Hepatocyte (in vitro differentiated cells): ENCODE data around the gene RRAGC. TPM values are rescaled to one million over a fixed set of nuclear protein-coding genes. Genes with fewer than 3 reads are reported as not detected.

Experiments used
- DNase-seq: peaks from one replicate; pipeline ENCODE4 v3.0.0-alpha.2; 2016; ENCODE audit warnings: low spot score
- H2AFZ ChIP-seq: fragments of 200-600 bp; sonication (generic); 2 replicates; pipeline ENCODE4 v1.6.0; 2016; ENCODE audit warnings: antibody characterized with exemption, mild to moderate bottlenecking
- H3K27ac ChIP-seq: fragments of 200-600 bp; sonication (generic); 2 replicates; pipeline ENCODE4 v1.5.1; 2016; ENCODE audit warnings: mild to moderate bottlenecking
- H3K27me3 ChIP-seq: fragments of 200-600 bp; sonication (generic); 2 replicates; pipeline ENCODE4 v1.6.1; 2016
- H3K36me3 ChIP-seq: fragments of 200-600 bp; sonication (generic); replicated peaks from 2 replicates; pipeline ENCODE4 v1.5.1; 2016; ENCODE audit warnings: low read depth; ENCODE audit not compliant: insufficient read depth
- H3K4me1 ChIP-seq: fragments of 200-600 bp; sonication (generic); 2 replicates; pipeline ENCODE4 v1.5.1; 2016; ENCODE audit warnings: mild to moderate bottlenecking, moderate library complexity; ENCODE audit not compliant: insufficient read depth
- H3K4me2 ChIP-seq: fragments of 200-600 bp; sonication (generic); 2 replicates; pipeline ENCODE4 v1.6.0; 2016
- H3K4me3 ChIP-seq: fragments of 200-600 bp; sonication (generic); 2 replicates; pipeline ENCODE4 v1.5.1; 2016; ENCODE audit warnings: mild to moderate bottlenecking
- H3K79me2 ChIP-seq: fragments of 200-600 bp; sonication (generic); 2 replicates; pipeline ENCODE4 v1.6.0; 2017; ENCODE audit warnings: mild to moderate bottlenecking
- H3K9me2 ChIP-seq: fragments of 200-600 bp; sonication (generic); replicated peaks from 2 replicates; pipeline ENCODE4 v1.6.0; 2017; ENCODE audit warnings: mild to moderate bottlenecking; ENCODE audit not compliant: insufficient read depth
- H3K9me3 ChIP-seq: fragments of 200-600 bp; sonication (generic); 2 replicates; pipeline ENCODE4 v1.5.1; 2016; ENCODE audit warnings: low read depth, mild to moderate bottlenecking
- H4K20me1 ChIP-seq: fragments of 200-600 bp; sonication (generic); 2 replicates; pipeline ENCODE4 v1.6.0; 2016; ENCODE audit warnings: mild to moderate bottlenecking; ENCODE audit not compliant: insufficient read depth, poor library complexity, severe bottlenecking
- EZH2 ChIP-seq: fragments of 200-600 bp; sonication (generic); IDR thresholded peaks from 2 replicates; pipeline ENCODE4 v1.6.1; 2016; ENCODE audit warnings: antibody characterized with exemption, mild to moderate bottlenecking, borderline replicate concordance
- EZH2phosphoT487 ChIP-seq: fragments of 200-600 bp; sonication (generic); IDR thresholded peaks from one replicate; pipeline ENCODE4 v1.6.1; 2018; ENCODE audit warnings: antibody characterized with exemption, mild to moderate bottlenecking, low read depth, moderate library complexity; ENCODE audit not compliant: unreplicated experiment, severe bottlenecking
- WGBS: methylation state at CpG from one replicate; pipeline ENCODE4 v1.1.6; 2016; ENCODE audit warnings: low lambda C conversion rate; ENCODE audit errors: missing lambda C conversion rate; 5-methylcytosine and 5-hydroxymethylcytosine counted together
- polyA plus RNA-seq: library from polyadenylated mRNA; unstranded; fragments of >200 nt; fragmentation: Nextera tagmentation; extraction: Ambion mirVana; gene quantifications from 2 replicates; pipeline ENCODE4 v1.2.1, GENCODE V29; 2016
- total RNA-seq: library from RNA; depleted of rRNA; stranded (reverse); fragments of >200 nt; gene quantifications from 2 replicates; pipeline ENCODE4 v1.2.3, GENCODE V29; 2014
- TF ChIP-seq, protein P1 (sequence below): fragments of 200-600 bp; sonication (generic); IDR thresholded peaks from 2 replicates; pipeline ENCODE4 v1.5.1; 2016; ENCODE audit warnings: antibody characterized with exemption, mild to moderate bottlenecking; ENCODE audit not compliant: poor library complexity

RRAGC gene
- total and polyA plus RNA-seq, 2 experiments from 2014 or later = 21.7 to 36.6 TPM

DNA sequence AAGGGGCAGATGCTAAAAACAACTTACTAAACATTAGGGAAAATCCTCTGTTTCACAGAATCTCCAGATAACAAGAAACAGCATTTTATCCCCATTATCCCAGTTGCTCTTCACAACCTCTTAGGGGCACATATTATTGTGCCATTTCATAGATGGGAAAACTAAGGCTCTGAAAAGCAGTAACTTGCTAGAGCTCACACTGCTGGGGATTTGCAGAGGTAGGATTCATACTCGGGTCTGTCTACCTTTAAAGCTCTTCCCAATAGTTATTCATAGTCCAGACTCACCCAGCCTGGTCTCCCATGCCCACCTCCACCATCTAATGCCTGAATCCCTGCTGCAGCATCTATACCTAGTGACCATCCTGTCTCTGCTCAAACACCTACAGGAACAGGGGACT, 67.7 kb downstream of the RRAGC start:
- H3K27ac ChIP-seq = no peak overlapping the region
- WGBS = 67% methylated on average over 1 of the region's 1 CpG
- H3K79me2 ChIP-seq = no peaks in the 10 kb centered on the region
- TF ChIP-seq, protein P1, sequence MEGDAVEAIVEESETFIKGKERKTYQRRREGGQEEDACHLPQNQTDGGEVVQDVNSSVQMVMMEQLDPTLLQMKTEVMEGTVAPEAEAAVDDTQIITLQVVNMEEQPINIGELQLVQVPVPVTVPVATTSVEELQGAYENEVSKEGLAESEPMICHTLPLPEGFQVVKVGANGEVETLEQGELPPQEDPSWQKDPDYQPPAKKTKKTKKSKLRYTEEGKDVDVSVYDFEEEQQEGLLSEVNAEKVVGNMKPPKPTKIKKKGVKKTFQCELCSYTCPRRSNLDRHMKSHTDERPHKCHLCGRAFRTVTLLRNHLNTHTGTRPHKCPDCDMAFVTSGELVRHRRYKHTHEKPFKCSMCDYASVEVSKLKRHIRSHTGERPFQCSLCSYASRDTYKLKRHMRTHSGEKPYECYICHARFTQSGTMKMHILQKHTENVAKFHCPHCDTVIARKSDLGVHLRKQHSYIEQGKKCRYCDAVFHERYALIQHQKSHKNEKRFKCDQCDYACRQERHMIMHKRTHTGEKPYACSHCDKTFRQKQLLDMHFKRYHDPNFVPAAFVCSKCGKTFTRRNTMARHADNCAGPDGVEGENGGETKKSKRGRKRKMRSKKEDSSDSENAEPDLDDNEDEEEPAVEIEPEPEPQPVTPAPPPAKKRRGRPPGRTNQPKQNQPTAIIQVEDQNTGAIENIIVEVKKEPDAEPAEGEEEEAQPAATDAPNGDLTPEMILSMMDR = no peak
- TF ChIP-seq EZH2 (no peak), EZH2phosphoT487 (no peak)
- no peaks in the 10 kb centered on the region for H3K9me3 ChIP-seq
- no peaks in the 10 kb centered on the region for H3K9me2 ChIP-seq
- no peak overlapping the region for H3K4me2 ChIP-seq
- H3K36me3 ChIP-seq = no peaks in the 10 kb centered on the region
- peaks cover 11% of the 10 kb centered on the region for H3K27me3 ChIP-seq
- no peak overlapping the region for H2AFZ ChIP-seq
- no peak overlapping the region for H3K4me3 ChIP-seq
- no peaks in the 10 kb centered on the region for H3K4me1 ChIP-seq
- H4K20me1 ChIP-seq = no peaks in the 10 kb centered on the region
- DNase-seq = no peak

DNA sequence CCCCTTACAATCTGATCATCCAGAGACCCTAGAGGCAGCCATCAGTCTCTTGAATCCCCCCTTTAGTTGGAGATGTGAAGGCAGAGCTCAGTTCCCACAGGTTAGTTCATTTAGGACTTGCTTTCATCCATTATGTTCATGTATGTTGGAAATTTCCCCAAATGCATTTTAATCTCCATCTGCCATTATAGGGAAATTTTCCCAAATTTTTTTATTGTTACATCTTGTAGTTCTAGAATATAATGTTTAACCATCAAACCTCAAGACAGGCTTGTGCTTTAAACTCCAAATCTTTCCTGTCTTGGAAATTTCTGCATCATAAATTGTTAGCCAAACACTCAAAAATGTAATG, 68.4 kb downstream of the RRAGC start:
- Histone ChIP-seq H3K9me3 (no peaks in the 10 kb centered on the region), H3K4me1 (no peaks in the 10 kb centered on the region), H3K36me3 (no peaks in the 10 kb centered on the region), H3K4me3 (no peak overlapping the region), H2AFZ (no peak overlapping the region), H3K27me3 (peaks cover 11% of the 10 kb centered on the region), H3K27ac (no peak overlapping the region), H3K9me2 (no peaks in the 10 kb centered on the region), H3K4me2 (no peak overlapping the region), H4K20me1 (no peaks in the 10 kb centered on the region), H3K79me2 (no peaks in the 10 kb centered on the region)
- no peak for TF ChIP-seq EZH2phosphoT487
- TF ChIP-seq EZH2 = no peak
- TF ChIP-seq, protein P1 = no peak
- DNase-seq = no peak

DNA sequence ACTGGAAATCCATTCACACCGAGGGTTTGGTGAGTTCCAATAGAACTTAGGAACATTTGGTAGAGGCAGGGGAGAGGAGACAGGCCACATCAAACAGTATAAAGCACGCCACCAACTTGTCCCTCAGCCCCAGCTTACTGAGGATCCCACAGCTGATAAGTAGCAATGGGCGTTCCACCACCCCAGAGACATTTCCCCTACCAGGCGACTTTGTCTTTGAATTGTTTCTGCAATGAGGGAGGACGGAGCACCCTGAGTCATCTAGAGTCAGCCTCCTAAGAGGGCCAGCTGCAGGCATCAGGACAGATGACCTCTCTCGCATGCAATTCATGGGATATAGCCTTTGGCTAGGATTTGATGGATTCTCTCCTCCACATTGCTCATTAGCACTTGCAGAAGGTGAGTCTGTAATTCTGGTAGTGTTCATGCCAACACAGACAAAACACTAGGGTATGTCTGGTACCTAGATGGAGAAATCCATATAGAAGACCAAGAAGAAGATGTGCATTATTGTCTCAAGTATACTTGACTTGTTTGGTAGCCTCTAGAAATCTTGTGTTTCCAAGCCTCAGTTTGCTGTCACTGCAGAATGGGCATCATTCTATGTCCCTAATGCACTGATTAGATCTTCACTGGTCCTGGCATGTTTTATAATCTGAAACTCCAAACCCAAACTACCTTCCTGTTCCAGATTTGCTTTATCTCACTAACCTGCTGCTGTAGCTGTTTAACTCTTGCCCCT, 69.0 kb downstream of the RRAGC start:
- Histone ChIP-seq H3K27ac (no peak overlapping the region), H3K79me2 (no peaks in the 10 kb centered on the region), H3K4me2 (no peak overlapping the region), H3K27me3 (peaks cover 11% of the 10 kb centered on the region), H3K4me3 (no peak overlapping the region), H3K4me1 (no peaks in the 10 kb centered on the region), H3K36me3 (no peaks in the 10 kb centered on the region), H3K9me2 (no peaks in the 10 kb centered on the region), H2AFZ (no peak overlapping the region), H3K9me3 (no peaks in the 10 kb centered on the region), H4K20me1 (no peaks in the 10 kb centered on the region)
- WGBS = 90% methylated on average over 6 of the region's 6 CpGs
- no peak for DNase-seq
- TF ChIP-seq EZH2 (no peak), EZH2phosphoT487 (no peak)
- TF ChIP-seq, protein P1 = no peak
